ENCODE measurements around the gene SCGB2B2. TPM values are rescaled to one million over a fixed set of nuclear protein-coding genes. Genes with fewer than 3 reads are reported as not detected.

The SCGB2B2 gene
- polyA plus RNA-seq, 1 of the 3 experiments (the other 2 are of a cell fraction), result 0.03 TPM

DNA sequence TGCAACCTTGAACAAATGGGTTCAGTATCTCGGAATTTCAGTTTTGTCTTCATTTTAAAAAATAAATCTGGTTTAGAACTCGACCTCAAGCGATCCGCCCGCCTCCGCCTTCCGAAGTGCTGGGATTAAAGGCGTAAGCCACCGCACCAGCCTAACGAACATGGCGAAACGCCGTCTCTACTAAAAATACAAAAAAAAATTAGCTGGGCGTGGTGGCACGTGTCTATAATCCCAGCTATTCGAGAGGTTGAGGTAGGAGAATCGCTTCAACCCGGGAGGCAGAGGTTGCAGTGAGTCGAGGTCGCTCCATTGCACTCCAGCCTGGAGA is 1.1 kb upstream of the SCGB2B2 start:
- DNase-seq, result no peak
- TF ChIP-seq TEAD4 (IDR thresholded peaks at IDR 0.05; ENCODE audit: borderline replicate concordance, insufficient read depth) (no peak), USF1 (IDR thresholded peaks at IDR 0.05; ENCODE audit: borderline replicate concordance, low read depth) (no peak), GABPA (IDR thresholded peaks at IDR 0.05; ENCODE audit: low read depth) (no peak), MEF2A (IDR thresholded peaks at IDR 0.05; ENCODE audit: borderline replicate concordance, low read depth) (no peak), ZBTB33 (IDR thresholded peaks at IDR 0.05; ENCODE audit: borderline replicate concordance, low read depth) (no peak), FOXM1 (IDR thresholded peaks at IDR 0.05; ENCODE audit: low read depth) (no peak), TCF12 (IDR thresholded peaks at IDR 0.05) (no peak), EZH2phosphoT487 (IDR thresholded peaks at IDR 0.05; ENCODE audit: borderline replicate concordance, low read depth) (no peak), GATA2 (CRISPR knock-in tag; IDR thresholded peaks at IDR 0.05) (no peak), RAD21 (IDR thresholded peaks at IDR 0.05; ENCODE audit: low read length) (no peak), RFX5 (IDR thresholded peaks at IDR 0.05; ENCODE audit: low read length) (no peak), YY1 (IDR thresholded peaks at IDR 0.05; ENCODE audit: low read depth) (no peak)
- TF ChIP-seq, protein P1, sequence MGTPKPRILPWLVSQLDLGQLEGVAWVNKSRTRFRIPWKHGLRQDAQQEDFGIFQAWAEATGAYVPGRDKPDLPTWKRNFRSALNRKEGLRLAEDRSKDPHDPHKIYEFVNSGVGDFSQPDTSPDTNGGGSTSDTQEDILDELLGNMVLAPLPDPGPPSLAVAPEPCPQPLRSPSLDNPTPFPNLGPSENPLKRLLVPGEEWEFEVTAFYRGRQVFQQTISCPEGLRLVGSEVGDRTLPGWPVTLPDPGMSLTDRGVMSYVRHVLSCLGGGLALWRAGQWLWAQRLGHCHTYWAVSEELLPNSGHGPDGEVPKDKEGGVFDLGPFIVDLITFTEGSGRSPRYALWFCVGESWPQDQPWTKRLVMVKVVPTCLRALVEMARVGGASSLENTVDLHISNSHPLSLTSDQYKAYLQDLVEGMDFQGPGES (IDR thresholded peaks at IDR 0.05; ENCODE audit: low read depth, low read length), result no peak
- ChIA-PET CTCF (interaction anchor here (1.2 to 1.8 kb wide), 5 partner anchors 15 to 295 kb away, joined by 3 to 5 read pairs (median 5); no protein-coding TSS in a partner anchor), POLR2A (interaction anchor here (0.6 to 2.9 kb wide), 8 partner anchors 8 to 285 kb away, joined by 3 to 22 read pairs (median 6); partner anchors contain the start of genes ZNF181 and ZNF30)
- Histone ChIP-seq H3F3A (replicated peaks; ENCODE audit: insufficient read depth) (no peaks in the 10 kb centered on the region), H3K4me1 (ENCODE audit: control insufficient read depth in 1 of 2, insufficient read depth in 2 of 2, low read depth in 1 of 2, low read length in 1 of 2) (peaks cover 0 to 7% of the 10 kb centered on the region in 2 experiments; a peak in 2 of 4 replicates), H2AFZ (ENCODE audit: low read depth) (peak overlapping the region; percentile 78), H3K4me3 (ENCODE audit: low read depth in 2 of 2, low read length in 1 of 2) (peak overlapping the region; percentile 75 to 79), H3K4me2 (peak overlapping the region; percentile 87), H4K20me1 (ENCODE audit: insufficient read depth) (no peaks in the 10 kb centered on the region), H3K9me3 (peaks cover 3% of the 10 kb centered on the region; the same call in 1 of the 2 replicates), H3K79me2 (ENCODE audit: insufficient read depth) (peaks cover 6% of the 10 kb centered on the region; the same call in 1 of the 2 replicates), H3K9ac (peak overlapping the region; percentile 85), H3K27ac (ENCODE audit: low read depth in 2 of 2, low read length in 1 of 2) (peak overlapping the region; percentile 80 to 99), H3K9me2 (no peaks in the 10 kb centered on the region), H3K27me3 (ENCODE audit: insufficient read depth) (no peaks in the 10 kb centered on the region), H3K36me3 (replicated peaks in 1 of 2; ENCODE audit: control insufficient read depth in 1 of 2, insufficient read depth in 2 of 2, low read length in 1 of 2) (peaks cover 37 to 45% of the 10 kb centered on the region in 2 experiments)
- WGBS (ENCODE audit: low lambda C conversion rate), result 27% methylated on average over 20 of the region's 20 CpGs

Measured in SK-N-SH (cell line).